Measurements from ENCODE around the gene ANTKMT.

The ANTKMT gene

DNA sequence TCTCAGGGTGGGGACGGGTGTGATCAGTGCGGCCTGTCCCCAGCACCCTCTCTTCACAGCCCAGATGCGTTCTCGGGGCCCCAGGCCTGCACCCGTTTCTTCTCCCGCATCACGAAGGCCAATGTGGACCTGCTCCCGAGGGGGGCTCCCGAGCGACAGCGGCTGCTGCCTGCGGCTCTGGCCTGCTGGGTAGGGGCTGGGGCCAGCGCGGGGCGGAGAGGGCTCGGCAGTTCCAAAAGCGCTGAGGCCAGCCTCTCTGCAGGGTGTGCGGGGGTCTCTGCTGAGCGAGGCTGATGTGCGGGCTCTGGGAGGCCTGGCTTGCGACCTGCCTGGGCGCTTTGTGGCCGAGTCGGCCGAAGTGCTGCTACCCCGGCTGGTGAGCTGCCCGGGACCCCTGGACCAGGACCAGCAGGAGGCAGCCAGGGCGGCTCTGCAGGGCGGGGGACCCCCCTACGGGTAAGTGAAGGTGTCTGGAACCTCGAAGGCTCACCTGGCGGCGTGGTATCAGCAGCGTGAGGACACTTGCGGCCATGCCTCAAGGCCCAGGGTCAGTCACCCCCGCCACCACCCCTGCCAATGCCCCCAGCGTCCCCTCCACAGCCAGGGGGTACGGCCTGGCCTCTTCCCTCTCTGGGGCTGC, 44.0 kb downstream of the ANTKMT start:
- DNase-seq (ENCODE audit: low spot score) = no peak

DNA sequence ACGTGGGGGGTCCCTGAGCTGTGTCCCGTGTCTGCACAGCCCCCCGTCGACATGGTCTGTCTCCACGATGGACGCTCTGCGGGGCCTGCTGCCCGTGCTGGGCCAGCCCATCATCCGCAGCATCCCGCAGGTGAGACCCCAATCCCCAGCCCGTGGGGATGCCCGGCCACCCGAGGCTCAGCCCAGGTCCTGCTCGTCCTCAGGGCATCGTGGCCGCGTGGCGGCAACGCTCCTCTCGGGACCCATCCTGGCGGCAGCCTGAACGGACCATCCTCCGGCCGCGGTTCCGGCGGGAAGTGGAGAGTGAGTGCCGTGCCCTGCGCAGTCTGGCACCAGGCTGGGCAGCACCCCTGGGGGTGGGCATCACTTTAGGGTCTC, 44.5 kb downstream of the ANTKMT start:
- no peak for DNase-seq (ENCODE audit: low spot score)

DNA sequence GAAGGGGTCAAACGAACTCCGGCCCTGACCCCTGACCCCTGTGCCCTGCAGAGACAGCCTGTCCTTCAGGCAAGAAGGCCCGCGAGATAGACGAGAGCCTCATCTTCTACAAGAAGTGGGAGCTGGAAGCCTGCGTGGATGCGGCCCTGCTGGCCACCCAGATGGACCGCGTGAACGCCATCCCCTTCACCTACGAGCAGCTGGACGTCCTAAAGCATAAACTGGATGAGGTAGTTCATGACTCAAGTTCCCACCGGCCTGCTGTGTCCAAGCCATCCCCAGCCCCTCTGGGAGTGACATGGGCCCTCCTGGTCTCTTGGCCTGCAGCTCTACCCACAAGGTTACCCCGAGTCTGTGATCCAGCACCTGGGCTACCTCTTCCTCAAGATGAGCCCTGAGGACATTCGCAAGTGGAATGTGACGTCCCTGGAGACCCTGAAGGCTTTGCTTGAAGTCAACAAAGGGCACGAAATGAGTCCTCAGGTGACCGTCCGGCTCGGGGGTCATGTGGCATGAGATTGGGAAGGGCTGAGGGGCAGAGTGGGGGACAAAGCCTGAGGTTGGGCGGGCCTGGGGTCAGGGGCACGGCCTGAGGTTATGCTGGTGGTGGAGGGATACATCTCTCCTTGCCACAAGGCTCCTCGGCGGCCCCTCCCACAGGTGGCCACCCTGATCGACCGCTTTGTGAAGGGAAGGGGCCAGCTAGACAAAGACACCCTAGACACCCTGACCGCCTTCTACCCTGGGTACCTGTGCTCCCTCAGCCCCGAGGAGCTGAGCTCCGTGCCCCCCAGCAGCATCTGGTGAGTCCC, 45.3 kb downstream of the ANTKMT start:
- no peak for DNase-seq (ENCODE audit: low spot score)

DNA sequence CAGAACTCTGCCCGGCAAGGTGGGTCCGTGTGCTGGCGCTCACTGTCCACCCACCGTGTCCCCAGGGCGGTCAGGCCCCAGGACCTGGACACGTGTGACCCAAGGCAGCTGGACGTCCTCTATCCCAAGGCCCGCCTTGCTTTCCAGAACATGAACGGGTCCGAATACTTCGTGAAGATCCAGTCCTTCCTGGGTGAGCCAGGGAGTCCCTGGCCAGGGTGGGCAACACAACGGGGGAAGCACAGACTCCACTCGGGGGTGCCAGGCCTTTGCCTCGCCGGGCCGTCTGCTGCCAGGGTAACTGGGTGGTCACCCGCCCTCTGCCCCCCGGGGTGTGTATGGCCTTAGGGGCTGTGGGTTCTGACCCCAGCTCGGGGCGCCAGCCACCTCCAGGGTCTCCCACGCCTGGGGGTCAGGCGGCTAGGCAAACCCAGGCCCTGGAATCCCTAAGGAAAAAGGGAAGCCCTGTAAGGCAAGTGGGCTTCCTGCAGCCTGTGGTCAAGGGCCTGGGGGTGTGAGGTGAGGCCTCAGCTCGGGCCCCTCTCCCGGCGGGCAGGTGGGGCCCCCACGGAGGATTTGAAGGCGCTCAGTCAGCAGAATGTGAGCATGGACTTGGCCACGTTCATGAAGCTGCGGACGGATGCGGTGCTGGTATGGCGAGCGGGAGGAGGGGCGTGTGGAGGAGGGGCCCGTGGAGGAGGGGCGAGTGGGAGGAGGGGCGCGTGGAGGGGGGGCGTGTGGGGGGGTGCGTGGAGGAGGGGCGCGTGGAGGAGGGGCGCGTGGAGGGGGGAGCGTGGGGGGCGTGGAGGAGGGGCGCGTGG, 46.1 kb downstream of the ANTKMT start:
- no peak for DNase-seq (ENCODE audit: low spot score)

DNA sequence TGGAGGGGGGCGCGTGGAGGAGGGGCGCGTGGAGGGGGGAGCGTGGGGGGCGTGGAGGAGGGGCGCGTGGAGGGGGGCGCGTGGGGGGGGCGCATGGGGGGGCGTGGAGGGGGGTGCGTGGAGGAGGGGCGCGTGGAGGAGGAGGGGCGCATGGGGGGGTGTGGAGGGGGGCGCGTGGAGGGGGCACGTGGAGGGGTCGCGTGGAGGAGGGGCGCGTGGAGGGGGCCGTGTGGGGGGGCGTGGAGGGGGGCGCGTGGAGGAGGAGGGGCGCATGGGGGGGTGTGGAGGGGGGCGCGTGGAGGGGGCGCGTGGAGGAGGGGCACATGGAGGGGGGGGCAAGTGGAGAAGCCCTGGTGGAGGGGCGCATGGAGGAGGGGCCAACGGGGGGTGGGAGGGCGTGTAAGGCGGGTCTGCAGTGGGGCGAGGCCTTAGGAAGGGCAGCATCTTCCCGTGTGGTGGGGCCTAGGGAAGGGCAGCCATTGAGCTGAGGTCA, 46.8 kb downstream of the ANTKMT start:
- no peak for DNase-seq (ENCODE audit: low spot score)

DNA sequence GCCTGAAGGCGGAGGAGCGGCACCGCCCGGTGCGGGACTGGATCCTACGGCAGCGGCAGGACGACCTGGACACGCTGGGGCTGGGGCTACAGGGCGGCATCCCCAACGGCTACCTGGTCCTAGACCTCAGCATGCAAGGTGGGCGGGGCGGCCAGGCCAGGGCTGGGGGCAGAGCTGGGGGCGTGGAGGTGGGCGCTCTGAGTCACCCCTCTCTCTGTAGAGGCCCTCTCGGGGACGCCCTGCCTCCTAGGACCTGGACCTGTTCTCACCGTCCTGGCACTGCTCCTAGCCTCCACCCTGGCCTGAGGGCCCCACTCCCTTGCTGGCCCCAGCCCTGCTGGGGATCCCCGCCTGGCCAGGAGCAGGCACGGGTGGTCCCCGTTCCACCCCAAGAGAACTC, 47.5 kb downstream of the ANTKMT start:
- DNase-seq (ENCODE audit: low spot score) = no peak

DNA sequence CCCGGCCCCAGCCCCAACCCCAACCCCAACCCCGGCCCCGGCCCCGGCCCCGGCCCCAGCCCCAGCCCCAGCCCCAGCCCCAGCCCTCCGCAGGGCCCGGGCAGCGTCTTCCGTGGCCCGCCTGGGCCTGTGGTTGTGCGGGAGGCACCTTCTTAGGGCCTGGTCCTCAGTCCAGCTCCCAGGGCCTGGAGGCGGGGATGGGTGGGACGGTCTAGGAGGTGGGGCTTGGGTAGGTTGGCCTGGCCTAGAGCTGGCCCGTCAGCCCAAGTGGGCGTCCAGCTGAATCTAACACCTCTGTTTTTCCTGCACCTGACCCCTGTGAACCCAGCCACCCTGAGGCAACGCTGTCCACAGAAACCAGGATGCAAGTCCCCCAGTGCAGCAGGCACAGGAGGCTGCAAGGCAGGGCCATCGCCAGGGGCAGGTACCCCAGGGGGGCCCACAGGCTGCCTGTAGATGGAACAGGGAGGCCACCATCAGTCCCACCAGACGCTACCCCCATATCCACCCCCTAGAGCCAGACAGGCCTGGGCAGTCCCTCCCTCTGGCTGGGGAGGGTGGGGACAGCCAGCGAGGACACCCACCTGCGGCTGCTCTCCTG, 48.3 kb downstream of the ANTKMT start:
- DNase-seq (ENCODE audit: low spot score) = no peak

DNA sequence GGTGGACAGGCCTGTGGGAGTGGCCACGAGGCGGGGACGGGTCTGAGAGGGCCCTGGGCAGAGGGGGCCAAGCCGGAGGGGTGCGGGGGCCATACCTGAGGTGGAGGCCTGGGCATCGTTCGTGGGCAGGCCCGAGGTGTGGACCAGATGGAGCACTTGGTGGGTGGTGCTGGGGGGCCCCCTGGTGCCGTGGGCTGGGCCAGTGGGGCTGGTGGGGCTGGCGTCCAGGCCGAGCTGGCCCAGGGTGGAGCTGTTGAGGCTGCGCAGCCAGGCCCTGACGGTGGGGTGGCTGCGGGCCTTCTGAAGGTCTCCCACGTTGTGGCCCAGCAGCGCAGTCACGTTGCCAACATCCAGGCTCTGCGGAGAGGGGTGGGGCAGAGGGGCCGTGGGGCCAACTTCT, 49.0 kb downstream of the ANTKMT start:
- no peak for DNase-seq (ENCODE audit: low spot score)

DNA sequence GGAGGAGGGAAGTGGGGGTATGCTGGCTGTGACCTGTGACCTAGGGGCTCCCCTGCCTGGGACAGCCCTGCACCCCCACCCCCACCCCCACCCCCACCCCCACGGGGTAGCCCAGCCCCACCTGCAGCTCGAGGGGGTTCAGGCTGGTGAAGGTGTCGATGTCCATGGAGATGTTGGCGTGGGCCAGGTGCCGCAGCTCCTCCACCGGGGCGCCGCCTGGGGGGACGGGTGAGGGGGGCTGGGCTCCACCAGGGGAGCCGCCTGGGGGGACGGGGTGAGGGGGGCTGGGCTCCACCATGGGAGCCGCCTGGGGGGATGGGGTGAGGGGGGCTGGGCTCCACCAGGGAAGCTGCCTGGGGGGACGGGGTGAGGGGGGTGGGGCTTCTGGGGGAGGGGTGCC, 49.5 kb downstream of the ANTKMT start:
- no peak for DNase-seq (ENCODE audit: low spot score)

Data from iPS-NIHi11 (cell line).